DOHH2 (cell line): ENCODE measurements around the gene GNB1L.

Experiments
- EZH2phosphoT487 ChIP-seq: fragments of 200-600 bp; sonication (generic); IDR thresholded peaks from 2 replicates; pipeline ENCODE4 v1.6.1; 2017; ENCODE audit warnings: borderline replicate concordance, mild to moderate bottlenecking, antibody characterized with exemption, low read length, moderate library complexity, mixed read lengths
- TF ChIP-seq, protein P1 (sequence below): fragments of 200-600 bp; sonication (generic); IDR thresholded peaks from one replicate; pipeline ENCODE4 v1.5.1; 2014; ENCODE audit warnings: antibody characterized with exemption, mild to moderate bottlenecking, low read depth, low read length; ENCODE audit not compliant: poor library complexity, severe bottlenecking

DNA sequence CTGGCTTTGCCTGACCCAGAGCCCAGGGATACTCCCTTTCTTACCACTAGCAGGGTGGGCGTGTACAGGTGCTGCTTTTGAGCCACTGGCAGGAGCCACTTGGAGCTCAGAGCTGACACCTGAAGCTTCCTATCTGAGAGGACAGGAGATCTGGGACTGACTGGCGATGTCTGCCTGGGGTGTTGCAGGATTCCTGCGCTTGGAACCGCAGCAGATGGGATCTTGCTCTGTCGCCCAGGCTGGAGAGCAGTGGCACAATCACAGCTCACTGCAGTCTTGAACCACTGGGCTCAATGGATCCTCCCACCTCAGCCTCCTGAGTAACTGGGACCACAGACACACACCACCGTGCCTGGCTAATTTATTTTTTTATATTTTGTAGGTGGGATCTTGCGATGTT, 113.6 kb downstream of the GNB1L start:
- TF ChIP-seq EZH2phosphoT487: no peak
- TF ChIP-seq, protein P1, sequence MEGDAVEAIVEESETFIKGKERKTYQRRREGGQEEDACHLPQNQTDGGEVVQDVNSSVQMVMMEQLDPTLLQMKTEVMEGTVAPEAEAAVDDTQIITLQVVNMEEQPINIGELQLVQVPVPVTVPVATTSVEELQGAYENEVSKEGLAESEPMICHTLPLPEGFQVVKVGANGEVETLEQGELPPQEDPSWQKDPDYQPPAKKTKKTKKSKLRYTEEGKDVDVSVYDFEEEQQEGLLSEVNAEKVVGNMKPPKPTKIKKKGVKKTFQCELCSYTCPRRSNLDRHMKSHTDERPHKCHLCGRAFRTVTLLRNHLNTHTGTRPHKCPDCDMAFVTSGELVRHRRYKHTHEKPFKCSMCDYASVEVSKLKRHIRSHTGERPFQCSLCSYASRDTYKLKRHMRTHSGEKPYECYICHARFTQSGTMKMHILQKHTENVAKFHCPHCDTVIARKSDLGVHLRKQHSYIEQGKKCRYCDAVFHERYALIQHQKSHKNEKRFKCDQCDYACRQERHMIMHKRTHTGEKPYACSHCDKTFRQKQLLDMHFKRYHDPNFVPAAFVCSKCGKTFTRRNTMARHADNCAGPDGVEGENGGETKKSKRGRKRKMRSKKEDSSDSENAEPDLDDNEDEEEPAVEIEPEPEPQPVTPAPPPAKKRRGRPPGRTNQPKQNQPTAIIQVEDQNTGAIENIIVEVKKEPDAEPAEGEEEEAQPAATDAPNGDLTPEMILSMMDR: no peak
